SH-SY5Y (cell line): ENCODE measurements around the gene CCDC93.

Experiments used
- GATA2 ChIP-seq: IDR thresholded peaks from 2 replicates; pipeline ENCODE4 v1.6.1; 2011; ENCODE audit warnings: mild to moderate bottlenecking, low read depth, low read length
- GATA3 ChIP-seq: IDR thresholded peaks from 2 replicates; pipeline ENCODE4 v1.6.1; 2011; ENCODE audit warnings: low read depth, mild to moderate bottlenecking, low read length, moderate library complexity

CCDC93 gene

DNA sequence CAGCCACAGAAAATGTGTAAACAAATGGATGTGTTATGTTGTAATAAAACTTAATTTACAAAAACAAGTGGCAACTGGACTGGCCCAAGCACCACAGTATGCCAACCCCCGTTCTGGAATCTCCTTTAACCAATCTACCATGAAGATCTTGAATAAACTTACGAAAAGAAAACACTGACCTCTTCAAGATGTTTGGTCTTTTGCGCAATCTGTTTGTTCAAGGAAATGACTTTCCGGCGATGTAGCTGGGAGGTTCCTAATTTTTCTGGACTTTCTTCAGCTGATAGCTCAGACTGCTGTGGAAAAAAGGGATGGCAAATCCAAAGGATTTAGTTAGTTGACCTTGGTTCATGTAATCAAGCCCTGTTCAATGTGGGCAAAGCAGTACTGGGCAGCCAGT, 55.7 kb downstream of the CCDC93 start:
- TF ChIP-seq GATA3, result no peak
- no peak for TF ChIP-seq GATA2

DNA sequence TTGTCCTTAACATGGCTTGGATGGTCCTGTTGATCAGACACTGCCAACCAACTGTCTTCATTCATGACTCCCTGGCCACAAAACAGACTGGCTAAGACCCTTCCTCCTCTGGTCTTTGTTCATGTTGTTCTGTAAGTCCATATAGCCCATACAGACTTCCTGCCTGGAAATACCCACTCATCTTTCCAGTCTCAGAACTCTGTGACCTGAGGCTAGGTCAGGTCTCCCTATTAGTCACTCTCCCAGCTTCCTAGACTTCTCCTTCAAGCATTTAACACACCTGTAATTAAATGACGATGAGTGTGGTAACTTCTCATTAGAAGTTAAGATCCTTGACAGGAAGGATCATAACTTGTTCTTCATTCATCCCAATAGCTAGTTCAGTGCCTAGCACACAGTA, 56.3 kb downstream of the CCDC93 start:
- TF ChIP-seq GATA2, result no peak
- no peak for TF ChIP-seq GATA3

DNA sequence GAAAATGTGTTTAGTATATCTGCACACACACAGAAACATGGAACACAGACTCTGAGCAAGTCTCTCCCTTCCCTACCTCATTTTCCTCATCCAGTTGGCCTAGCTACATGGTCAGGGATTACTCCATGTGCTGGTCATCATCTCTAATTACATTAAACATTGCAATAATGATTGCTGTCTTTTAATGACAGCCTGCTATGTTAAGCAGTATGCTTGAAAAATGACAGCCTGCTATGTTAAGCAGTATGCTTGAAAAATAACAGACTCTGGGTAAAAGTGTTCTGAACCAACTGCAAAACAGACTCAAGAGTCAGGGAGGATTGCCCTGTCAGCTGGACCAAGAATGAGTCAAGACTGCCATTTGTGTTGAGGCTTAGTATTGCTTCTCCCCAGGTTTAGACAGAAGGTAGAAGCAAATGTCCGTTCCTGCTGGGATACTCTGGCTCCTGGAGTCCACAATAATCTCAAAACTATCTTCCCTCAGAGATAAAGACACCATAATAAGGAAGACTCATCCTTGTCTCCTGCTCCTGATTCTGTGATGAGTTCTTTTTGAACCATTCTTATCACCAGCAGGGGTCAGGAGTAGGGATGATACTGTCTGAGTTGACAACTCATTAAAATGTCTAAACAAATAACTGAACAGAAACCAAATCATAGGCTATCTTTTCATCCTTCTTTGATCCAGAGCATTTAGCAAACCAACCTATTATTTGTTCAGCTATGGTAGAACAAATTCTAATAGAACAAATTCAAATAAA, 57.7 kb downstream of the CCDC93 start:
- TF ChIP-seq GATA2 (no peak), GATA3 (no peak)

DNA sequence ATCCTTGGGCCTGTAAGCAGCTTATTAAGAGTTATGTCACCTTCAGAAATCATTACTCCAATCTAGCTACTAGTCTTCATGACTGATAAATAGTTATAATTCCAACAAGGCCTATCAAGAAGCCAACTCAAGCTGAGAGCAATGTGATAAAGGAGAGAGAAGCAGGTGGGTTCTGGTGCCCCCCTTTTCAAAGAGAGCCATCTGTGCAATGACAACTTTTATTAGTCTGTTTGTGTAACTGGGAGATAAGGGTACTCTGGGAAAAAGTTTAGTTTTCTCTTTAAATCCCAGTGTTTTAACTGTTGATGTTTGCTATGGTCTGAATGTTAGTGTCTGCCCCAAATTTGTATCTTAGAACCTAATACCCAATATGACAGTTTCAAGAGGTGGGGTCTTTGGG, 60.6 kb downstream of the CCDC93 start:
- no peak for TF ChIP-seq GATA2
- no peak for TF ChIP-seq GATA3

DNA sequence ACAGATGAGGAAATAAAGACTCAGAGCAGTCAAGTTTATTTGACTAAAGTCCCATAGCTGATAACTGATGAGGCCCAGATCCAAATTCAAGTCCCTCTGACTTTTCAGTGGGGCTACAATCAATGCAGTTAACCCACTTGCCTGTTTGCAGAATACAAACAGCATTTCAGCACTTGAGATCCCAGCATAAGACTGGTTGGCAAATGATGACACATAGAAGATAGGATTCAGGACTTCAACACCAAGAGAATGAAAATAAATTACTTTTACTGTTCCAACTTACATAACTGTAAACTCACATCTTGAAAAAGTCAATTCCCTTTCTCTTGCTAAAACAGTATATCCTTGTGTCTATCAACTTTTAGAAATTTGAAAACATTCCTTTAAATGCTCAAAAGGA, 61.2 kb downstream of the CCDC93 start:
- TF ChIP-seq GATA2 (no peak), GATA3 (no peak)

DNA sequence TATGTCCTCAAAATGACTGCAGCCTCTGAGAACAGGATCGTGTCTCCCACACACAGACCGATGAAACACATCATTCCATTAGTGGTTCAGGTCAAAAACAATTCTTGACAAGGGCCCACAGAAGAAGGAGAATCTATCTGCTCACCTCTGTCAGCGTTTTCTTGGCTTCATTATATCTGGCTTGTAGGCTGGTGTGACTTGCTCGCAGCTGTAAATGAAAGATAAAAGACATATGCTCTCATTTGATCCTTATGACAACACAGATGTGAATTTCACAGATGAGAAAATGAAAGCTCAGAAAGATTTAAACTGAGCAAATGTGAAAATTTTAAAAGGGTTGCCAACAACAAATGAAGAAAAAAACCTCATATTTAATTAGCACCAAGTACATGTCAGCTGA, 61.6 kb downstream of the CCDC93 start:
- TF ChIP-seq GATA3 (no peak), GATA2 (no peak)

DNA sequence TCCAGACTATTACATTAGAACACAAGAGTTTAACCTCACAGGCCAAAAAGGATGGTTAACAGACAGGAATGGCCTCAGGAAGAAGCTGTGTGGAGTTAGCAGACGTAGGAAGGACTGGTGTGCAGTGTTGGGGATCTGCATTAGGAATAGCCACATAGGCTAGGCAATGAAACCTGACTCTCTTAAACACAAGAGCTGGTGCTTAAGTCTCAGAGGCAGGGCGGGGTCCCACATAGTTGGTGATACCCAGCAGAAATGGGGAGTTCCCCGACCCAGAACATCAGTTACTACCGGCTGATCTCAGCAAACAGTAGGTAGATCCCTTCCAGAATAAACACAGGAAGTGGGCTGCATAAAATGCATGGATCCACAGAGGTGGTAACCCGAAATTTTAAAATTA, 64.1 kb downstream of the CCDC93 start:
- no peak for TF ChIP-seq GATA3
- no peak for TF ChIP-seq GATA2

DNA sequence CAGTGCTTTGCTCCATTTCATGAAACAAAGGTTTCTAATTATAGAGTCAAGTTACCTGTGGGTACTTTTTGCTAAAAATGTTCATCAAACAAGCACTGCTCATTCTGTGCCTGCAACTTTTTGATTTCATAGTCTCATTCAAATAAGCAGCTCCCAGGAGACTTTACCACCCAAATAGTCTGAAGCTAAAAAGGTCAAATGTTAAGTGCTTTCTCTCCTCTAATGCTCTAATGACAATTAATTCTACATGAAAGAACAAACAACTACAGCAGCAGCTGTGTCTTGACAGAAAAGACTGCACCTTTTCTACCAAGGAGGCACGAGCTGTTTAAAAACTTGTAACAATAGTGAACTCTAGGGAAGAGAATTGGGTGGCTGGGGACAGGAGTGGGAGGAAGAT, 65.3 kb downstream of the CCDC93 start:
- TF ChIP-seq GATA3 (no peak), GATA2 (no peak)

DNA sequence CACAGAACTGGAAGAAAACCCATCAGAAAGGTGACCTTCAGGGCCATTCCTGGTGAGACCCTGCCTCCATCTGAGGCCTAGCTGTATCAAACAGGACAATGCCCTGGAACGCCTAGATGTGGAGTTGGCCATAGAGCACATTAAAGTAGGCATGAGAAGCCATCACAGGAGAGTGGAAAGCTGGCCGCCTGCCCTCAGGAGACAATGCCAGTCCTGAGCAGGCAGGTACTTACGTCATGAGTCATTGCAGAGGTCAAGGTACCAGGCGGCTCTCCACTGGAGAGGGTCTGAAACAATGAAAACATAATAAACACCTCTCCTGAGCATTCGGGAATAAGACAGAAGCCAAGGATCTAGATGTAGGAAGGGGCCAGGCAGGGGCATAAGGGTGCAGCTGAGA, 68.6 kb downstream of the CCDC93 start:
- TF ChIP-seq GATA3, result no peak
- TF ChIP-seq GATA2, result no peak

DNA sequence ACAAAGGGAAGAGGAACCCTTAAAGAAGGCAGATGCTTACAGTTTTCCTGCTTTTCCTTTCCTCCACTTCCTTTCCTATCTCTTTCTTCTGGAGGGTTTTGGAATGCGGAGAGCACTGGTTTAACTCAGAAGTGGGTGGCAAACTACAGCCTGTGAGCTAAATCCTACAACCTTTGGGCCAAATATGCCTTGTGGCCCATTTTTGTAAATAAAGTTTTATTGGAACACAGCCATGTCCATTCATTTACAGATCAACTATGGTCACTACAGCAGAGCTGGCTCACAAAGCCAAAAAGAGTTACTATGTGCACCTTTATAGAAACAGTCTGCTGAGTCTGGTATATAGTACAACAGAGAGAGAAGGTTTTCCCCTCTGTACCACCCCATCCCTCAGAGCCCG, 69.1 kb downstream of the CCDC93 start:
- TF ChIP-seq GATA2, result no peak
- no peak for TF ChIP-seq GATA3

DNA sequence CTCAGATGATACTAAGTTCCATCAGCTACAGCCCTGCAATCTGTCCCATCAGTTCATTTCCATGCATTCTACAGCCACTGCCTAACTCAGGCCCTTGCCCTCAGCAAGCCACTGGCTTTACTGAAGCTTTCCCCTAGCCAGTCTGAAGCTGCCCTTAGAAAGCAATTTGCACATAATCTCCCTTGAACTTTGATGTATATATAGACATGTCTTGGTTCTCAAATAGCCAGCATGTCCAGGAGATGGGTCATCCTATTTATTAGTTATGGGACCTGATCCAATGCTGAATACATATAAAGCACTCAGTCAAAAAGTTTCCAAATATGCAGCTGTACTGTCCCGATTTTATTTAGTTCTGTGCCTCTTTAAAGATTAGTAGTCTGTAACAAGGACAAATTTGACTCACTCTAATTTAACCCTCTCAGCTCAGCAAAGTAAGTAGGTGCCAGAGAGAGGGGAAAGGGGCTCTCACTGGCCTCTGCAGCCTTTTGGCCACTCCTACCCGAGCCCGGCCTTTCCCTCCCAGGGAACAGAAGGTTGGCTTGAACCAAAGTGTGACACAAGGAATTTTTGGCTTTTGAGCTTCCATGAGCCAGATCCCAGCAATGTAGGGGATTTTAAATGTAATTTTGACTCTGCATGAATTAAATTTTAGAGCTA, 70.7 kb downstream of the CCDC93 start:
- TF ChIP-seq GATA2 (no peak), GATA3 (no peak)

DNA sequence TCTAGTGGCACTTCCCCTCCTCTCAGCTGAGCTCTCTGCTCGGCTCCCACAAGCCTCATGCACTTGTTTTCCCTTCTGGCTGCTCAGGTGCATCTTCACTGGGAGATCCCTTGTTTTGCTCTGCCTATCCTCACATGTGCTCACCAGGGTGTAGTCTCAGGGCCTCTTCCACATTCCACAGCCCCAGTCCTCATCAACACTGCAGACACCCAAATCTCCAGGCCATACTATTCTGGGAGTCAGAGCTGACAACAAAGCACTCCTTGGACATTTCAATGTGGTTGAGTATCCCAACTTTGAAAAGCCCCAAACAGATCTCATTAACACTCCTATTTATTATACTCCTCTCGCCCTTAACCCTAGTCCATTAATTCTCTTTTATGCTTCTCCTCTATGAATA, 71.3 kb downstream of the CCDC93 start:
- TF ChIP-seq GATA2 (no peak), GATA3 (no peak)

DNA sequence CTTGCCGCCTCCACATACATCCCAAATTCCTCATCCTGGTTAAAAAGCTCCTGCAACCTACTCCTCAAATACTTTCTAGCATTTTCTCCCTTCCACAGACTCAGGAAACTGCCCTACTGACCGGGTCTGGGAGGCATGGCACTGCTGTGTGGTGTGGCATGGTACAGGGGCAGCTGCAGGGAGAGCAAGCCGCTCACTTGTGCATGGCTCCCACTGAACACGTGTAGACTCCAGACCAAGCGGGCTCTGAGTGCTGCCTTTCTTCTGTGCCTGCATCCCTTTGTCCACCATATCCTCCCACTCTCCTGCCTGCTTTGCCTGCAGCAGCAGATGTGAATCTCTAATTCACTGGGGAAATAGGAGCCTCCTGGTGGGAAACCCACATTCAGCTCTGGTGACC, 72.2 kb downstream of the CCDC93 start:
- TF ChIP-seq GATA2 (no peak), GATA3 (no peak)

DNA sequence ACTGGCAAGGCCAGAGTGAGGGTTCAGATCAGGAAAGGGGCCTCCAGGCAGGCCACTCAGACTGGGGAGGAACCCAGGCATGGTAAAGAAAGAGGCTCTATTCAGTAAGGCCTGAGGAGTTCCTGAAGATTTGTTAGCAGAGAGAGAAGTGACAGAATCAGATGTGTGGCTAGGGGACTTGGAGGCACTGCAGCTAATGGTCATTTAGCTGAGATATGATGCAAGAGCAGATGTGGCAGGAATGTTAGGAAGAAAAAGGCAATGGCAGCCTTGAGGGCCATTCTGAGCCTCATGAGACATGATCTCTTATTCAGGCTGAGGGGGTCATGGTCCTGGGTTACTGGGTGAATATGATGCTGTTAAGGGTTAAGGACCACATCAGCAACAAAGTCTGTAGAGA, 73.4 kb downstream of the CCDC93 start:
- no peak for TF ChIP-seq GATA3
- no peak for TF ChIP-seq GATA2

DNA sequence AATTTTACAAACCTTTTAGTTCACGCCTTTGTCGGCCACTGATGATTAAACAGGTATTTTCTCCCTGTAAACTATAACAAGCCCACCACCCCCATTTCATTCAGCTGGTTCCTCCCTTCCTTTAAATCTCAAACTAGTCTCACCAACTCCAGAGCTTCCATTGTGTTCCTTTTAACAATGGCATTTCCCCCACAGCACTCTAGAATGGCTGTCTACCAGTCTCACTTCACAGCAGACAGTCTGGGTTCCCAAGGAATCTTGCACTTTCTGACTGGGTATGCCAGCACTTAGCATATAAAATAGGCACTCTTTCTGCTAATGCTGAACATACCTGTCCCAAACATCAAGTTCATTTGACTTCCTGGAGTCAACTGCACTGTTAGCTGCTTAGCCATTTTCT, 75.3 kb downstream of the CCDC93 start:
- TF ChIP-seq GATA3 (no peak), GATA2 (no peak)
